ENCODE measurements around the gene NAXE.

- TF ChIP-seq, protein P1, sequence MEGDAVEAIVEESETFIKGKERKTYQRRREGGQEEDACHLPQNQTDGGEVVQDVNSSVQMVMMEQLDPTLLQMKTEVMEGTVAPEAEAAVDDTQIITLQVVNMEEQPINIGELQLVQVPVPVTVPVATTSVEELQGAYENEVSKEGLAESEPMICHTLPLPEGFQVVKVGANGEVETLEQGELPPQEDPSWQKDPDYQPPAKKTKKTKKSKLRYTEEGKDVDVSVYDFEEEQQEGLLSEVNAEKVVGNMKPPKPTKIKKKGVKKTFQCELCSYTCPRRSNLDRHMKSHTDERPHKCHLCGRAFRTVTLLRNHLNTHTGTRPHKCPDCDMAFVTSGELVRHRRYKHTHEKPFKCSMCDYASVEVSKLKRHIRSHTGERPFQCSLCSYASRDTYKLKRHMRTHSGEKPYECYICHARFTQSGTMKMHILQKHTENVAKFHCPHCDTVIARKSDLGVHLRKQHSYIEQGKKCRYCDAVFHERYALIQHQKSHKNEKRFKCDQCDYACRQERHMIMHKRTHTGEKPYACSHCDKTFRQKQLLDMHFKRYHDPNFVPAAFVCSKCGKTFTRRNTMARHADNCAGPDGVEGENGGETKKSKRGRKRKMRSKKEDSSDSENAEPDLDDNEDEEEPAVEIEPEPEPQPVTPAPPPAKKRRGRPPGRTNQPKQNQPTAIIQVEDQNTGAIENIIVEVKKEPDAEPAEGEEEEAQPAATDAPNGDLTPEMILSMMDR (IDR thresholded peaks at IDR 0.05) = no peak
- TF ChIP-seq EP300 (IDR thresholded peaks at IDR 0.05) (no peak), POLR2AphosphoS5 (IDR thresholded peaks at IDR 0.05) (no peak), POLR2A (IDR thresholded peaks at IDR 0.05) (no peak)
Observed at GRCh38 chr1:156601892-156602291, 10.3 kb downstream of the NAXE start.
